Activated T-helper 1 cell treated with anti-CD3 and anti-CD28 coated beads, Interleukin-2, amount 50 U/mL, for 16 hours (primary cell): Measurements from ENCODE around the gene L3MBTL3.

Source experiments
- DNase-seq, 2 donors: peaks; one replicate each; pipeline ENCODE4 v3.0.0-alpha.2; 2020; ENCODE audit warnings: low read depth in 1 of 2, low spot score in 1 of 2

Gene L3MBTL3

DNA sequence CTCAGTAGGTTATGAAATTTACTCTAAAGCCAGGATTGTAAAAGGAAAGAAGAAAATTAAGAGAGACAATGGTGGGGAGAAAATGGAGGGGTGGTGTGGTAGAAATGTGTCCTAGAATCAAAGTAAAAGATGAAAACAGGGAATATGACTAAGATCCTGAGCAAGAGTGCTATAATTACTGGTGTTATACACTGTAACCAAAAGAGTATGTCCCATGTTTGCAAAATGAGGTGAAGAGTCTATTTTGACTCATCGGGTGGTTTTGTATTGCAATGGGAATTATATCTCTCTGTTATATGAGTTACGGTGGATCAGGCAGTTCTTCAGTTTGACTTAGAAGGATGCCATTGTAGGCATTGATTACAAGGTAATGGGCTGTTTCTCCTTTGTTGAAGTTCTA, 8.5 kb downstream of the L3MBTL3 start:
- DNase-seq: no peak

DNA sequence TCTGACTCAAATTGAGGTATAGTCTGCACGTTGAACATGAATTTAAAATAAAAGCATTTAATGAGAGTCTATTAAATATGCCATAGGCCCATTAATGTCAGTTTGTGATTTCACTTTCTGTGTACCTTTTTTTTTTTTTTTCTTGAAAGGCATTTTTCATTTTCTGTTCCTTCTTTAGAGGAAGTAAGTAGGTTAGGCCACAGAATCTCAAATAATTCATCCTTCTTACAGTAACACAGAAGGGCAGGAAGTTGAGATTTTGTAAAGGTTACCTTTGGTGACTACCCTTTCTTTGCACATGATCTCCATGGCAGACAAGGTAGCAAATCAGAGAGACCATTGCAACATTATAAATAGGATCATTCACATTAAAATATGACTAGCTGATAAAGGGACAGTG, 9.6 kb downstream of the L3MBTL3 start:
- no peak for DNase-seq

DNA sequence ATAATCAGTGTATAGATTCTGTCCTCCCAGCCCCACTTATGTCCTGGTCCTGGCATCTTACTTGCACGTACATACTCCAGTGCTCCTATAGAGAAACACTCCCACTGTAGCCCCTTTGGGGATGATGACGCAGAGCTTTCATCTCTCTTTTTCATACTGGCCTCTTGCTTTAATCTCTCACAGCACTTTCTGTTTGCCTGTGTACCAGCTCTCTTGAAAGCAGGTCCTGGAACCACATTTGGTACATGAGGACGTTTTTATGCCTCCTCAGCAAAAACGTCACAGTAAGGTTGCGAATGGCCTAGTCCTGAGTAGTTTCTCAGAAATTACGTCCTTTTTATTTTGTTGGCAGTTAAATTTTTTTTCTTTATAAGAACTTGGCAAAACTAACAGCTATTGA, 10.8 kb downstream of the L3MBTL3 start:
- no peak for DNase-seq

DNA sequence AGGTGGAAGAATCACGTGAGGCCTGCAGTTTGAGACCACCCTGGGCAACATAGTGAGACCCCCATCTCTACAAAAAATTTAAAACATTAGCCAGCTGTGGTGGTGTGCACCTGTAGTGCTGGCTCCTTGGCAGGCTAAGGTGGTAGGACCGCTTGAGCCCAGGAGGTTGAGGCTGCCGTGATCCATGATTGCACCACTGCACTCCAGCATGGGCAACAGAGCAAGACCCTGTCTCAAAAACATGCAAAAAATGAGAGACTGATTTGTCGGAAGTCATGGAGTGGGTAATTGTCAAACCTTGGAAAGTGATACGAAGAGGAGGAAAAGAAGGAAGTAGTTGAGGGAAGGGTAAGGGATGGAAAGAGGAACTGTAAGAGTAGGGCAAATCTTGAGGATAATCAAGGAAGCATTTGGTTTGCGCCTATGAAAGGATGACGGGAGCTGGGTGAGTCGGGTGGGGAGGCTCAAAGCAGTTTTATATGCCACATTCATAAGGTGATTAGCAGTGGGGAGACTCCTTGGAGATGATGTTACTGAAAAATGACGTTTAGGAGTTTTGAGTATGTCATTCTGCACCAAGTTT, 14.5 kb downstream of the L3MBTL3 start:
- no peak for DNase-seq

DNA sequence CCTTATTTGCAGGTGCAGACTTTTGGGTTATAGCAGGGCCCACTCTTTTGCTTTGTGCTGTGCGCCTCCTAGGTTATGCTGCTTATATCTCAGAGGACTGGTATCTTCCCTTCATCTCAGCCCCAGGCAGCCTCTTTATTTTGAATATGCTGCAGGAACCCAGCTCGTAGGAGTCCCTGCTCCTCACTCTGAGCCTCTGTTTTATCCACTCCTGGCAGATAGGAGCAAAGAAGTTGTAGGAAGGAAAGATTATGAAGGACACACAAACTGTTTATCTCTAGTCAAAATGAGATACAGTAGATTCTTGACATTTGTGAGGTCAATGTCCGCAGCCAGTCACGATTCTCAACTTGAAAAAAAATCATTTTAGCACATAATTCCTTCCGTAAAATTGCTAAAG, 15.6 kb downstream of the L3MBTL3 start:
- DNase-seq: no peak

DNA sequence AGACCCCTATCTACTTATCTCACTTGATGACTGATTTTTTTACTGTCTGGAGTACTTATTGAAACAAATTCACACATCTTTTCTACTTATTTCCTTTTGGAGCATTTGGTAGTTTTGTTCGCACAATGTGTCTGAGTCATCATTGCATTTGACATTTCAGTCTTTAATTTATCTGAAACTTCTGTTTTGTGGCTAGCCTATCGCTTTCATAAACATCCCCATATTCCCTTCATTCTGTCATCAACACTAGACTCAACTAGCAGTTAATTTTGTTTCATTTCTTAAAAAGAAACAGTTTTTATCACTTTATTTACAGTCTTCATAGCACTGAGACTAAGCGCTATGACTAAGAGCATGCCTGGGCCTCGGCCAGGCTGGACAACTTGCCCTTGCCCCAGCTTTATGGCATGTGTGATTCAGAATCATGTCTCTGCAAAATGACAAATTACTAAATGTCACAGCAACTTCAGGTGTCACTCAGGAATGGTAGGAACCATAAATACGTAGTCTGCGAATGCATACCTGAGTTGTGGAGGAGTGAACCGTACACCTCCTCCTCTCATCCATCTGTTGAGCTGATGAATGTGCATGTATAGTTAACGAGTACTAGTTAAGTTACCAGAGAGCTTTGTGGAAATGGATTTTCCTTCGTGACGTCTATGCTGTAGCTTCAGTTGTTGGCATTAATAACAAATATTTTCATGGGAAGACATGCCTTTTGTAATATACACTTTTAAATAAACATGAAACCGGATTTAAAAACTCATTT, 16.2 kb downstream of the L3MBTL3 start:
- no peak for DNase-seq

DNA sequence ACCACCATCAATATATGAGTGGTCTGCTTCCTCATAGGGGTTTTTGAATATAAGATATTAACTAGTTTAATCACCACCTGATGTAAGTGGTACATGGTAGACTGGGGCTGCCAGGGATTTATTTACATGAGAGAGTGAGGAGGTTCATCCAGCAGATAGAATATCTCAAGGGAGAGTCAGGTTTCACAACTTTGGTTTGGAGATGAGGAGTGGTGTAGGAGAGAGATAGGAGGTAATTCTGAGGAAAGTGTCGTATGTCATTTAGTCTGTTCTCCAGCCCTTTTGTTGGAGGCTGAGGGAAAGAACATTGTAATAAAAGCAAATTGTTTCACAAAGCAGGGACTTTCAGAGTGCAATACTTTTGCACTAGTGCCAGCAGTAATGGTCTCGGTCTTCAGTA, 16.8 kb downstream of the L3MBTL3 start:
- DNase-seq: no peak

DNA sequence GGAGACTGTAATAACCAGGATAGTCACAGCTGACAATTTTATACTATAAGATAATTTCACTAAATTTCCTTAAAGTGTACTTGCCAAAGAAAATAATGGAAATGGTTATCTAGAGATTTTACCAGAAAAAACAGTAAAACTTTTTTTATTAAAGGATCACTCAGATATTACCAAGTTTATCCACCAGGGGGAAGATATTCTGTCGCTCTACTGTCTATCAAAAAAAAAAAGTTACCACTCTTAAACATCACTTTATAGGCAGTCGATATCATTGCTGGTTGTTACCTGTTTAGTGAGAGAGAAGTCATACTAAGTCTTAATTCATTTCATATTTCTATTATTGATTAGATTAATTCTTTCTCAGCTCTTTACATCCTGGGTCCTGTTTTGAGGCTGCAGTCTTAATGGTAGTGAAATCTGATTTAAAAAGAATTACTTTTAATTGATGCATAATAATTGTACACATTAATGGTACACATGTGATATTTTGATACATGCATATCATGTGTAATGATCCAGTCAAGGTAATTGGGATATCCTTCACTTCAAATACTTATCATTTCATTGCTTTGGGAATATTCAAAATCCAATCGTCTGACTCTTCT, 18.9 kb downstream of the L3MBTL3 start:
- DNase-seq: no peak

DNA sequence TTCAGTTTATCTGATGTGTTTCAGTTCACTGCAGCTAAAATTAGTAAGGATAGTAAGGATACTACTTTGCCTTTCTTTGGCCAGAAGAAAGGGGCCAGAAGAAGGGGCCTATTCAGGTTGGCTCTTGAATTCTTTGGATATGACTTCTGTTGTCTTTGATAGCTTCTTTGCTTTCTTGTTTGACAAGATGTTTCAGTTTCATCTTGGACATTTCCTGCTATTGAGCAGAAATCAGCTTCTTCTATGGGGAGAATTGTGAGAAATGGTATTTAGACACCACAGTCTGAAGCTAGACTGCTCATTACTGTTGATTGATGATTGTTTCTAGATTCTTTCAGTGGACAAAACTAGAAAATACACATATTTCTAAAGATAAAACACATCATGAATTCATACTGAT, 23.2 kb downstream of the L3MBTL3 start:
- DNase-seq: no peak

DNA sequence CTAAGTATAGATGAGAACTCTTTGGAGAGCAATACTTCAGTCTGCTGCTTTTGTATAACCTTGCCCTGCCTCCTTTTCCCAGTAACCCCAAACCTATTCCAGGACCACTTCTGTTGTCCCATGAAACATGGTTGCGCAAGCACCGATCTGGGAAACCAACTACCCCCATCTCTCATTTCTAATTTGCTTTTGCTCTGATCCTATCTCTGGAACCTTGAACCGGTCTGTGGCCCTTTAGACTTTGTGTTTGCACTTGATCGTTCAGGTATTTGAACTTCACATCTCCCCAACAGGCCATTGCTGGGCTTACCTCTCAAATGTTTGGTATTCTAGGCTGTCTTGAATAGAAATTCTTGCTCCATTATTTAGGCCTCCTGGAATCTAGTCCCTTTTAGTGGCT, 25.0 kb downstream of the L3MBTL3 start:
- DNase-seq: no peak

DNA sequence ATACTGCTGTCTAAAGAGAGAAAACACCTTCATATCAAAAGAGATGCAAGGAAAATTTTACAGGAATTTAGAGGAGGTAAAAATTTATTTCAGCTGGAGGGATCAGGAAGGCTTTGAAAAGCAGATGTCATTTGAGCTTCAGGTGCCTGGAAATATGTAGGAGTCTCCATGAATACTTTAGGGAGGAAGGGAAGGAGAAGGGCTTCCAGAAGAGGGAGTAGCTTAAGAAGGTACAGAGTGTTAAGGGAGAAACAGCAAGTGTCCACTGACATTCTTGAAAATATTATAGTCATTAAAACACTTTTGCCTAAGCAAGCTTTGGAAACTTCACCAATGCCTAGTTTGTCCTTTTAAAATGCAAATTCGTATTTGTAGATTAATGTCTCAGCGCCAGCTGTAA, 27.2 kb downstream of the L3MBTL3 start:
- DNase-seq: no peak

DNA sequence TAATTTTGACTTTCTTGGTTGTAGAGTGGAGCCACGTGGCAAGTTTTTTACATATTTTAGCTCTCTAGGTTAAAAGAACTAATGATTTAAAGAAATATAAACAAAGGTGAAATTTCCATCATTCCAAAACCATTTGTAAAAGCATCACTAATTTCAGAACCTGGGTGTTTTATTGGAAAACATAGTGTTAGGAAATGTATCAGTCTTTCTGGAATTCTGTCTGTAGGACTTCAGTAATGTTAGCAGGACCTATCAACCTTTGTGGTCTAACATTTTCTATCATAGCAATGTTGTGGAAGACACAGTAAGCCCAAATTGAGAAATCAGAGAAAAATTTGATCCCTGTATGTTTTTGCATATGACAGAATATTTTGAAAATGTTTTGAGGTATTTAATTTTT, 28.3 kb downstream of the L3MBTL3 start:
- no peak for DNase-seq

DNA sequence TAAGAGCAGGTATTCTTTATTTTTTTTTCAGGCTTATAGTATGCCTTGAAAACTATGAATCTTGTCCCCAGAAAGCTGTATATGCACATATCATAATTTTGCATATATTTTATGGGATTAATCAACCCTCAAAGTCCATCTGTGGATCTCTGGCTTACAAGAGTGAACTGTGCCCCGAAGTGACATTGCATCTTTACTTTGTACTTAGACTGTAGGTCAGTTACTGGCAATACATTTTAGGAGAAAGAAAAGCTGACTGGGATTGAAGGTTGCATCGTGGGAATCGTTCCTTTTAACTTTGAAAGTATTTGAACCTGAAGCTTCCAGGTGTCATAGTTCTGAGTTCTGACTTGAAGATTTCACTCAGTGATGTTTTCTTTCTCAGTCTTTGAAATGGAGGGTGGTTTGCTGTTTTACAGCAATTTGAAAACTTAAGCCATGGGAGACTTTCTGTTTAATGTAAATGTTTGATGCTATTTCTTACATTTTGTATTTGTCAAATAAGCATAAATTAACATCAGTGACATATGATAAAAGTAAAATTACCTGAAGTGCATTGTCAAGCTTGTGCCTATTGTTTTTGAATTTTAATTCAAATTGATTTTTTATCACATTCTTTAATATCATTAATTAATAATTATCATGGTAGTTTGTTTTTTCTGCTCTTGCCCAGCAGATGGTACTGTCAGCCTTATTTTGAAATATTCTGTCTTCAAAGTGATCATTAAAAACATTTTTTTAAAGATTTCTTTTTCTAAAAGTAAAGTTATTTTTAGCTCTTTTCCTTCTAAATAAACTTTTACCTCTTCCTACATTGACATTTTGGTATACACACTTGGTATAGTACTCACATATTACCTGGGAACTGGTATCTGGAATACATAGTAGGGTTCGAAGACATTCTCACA, 29.0 kb downstream of the L3MBTL3 start:
- DNase-seq: no peak

DNA sequence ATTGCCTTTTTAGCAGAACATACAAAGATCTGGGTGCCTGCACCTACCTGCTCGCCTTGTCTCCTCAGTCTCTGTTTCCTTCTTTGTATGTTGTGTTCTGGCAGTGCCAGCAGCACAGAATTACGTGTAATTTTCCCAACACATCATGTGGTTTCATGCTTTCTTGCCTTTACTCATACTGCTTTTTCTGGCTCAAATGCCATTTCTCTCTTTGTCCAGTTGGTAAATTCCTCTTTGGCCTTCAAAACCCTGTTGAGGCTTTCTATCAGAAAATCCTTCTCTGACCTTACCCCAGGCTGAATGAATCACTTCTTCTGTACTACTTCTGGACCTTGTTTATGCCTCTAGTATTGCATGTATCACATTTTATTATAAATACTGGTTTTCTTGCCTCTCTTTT, 31.8 kb downstream of the L3MBTL3 start:
- no peak for DNase-seq

DNA sequence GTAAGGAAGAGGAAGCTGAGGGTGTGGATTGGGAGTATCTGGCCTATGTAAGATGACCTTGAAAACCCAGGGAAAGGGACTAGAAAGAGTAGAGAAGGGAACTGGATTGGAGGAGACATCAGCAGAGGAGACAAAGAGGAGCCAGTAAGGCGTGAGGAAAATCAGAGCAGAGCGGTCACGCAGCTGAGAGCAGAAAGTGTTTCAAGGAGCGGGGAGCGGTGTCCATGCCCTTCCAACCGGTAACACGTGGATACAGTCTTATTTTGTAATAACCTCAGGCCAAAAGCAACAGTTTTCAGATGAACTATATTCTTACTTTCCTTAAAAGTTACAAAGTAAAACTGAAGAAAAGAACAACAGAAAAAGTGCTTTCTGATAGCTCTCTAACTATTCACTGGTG, 36.3 kb downstream of the L3MBTL3 start:
- no peak for DNase-seq

DNA sequence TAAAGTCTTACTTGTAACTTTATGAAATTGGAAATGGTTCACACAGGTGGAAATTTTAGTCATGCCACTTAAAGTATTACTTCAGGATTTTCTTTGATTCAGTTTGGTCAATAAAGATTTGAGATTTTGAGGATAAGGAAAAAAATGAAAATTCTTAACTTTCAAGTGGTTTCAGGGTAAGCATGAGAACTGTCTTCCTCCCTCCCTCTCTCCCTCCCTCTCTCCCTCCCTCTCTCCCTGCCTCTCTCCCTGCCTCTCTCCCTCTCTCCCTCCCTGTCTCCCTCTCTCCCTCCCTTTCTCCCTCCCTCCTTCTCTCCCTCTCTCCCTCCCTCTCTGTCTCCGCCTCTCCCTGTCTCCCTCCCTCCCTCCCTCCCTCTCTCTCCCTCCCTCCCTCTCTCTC, 36.9 kb downstream of the L3MBTL3 start:
- no peak for DNase-seq

DNA sequence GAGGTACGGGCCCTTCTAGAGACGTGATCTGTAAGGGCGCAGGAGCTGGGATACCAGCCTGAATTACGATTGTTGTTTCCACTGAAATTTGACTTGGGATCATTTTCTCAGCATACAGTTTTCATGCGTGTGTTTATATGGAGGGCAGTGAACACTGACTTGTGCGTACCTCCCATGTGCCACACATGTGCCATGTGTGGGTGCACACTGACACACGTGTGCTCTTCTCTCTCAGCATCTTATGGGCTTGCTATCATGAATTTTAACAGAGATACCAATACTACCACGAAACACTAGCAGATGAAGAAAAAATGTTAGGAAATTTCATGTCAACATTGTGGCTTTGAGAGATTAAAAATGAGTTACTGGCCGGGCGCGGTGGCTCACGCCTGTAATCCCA, 39.1 kb downstream of the L3MBTL3 start:
- no peak for DNase-seq

DNA sequence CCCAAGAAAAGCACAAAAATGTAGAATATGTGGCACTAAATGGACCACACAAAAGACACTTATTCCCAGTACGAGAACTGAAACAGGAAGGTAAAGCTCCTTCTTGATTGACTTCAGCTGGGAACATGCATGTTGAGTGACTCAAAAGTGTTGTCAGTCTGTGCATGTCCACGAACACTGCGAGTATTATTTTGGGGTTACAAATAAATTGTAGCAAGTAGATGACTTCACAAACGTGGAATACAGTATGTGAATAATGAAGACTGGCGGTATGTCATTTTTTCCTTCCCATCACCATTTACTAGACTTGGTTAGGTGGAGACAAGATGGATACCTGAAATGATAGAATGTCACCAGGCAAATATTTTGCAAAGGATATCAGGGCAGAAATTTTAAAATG, 45.4 kb downstream of the L3MBTL3 start:
- no peak for DNase-seq

DNA sequence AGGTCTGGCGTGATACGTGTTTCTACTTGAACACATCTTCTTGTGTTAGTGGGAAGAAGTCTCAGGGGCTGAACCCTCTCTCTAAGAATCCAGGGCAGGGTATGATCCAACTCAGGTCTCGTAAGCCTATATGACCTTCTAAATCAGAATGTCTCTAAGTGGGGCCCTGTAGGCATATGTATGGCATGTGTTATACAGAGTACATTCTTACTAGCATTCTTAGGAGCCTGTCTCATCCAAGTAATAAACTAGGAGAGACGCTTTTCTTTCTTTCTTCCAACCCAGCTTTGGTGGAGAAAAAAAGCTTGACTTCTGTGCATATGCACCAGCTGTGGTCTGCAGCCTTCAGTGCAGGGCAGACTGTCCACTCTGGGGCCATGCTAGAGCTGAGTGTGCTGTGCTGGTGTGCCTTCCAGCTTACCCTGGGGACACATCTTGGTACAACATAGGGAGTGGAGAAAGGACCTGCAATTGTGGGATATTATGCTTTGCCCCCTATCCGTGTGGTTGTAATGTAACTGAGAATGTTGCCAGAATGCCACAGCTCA, 47.3 kb downstream of the L3MBTL3 start:
- DNase-seq: no peak

DNA sequence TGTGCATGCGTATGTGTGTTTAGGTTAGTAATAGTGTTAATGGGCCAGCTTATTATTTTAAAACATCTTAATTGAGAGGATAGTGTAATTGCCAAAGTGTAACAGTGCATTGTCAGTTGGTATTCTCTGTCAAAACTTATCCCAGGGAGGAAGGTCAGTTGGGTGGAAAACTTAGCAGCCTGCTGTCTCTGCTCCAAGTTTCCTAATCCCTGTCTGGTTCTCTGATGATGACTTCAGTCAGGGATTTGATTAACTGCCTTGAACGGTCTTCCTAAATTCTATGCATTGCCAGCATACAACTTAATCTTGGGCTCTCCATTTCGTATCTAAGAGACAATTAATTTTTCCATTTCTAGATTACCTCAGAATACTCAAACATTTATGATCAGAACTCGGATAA, 51.1 kb downstream of the L3MBTL3 start:
- DNase-seq: no peak

DNA sequence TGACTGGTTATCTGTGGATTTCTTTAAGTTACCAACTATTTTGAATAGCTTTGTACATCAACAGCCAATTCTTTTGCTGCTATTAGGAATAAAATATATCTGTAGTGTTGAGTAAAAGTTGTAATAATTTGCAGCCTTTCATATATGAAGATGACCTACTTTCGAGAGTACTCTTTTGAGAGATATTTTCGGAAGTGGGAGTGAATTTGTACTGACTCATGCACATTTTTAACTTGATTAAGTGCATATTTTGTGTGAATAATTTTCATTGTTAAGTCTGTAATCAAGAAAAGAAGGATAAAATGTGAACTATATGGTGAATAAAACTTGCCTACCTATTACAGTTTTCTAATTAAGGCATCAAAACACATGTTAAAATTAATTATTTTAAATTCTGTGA, 51.9 kb downstream of the L3MBTL3 start:
- DNase-seq: no peak

DNA sequence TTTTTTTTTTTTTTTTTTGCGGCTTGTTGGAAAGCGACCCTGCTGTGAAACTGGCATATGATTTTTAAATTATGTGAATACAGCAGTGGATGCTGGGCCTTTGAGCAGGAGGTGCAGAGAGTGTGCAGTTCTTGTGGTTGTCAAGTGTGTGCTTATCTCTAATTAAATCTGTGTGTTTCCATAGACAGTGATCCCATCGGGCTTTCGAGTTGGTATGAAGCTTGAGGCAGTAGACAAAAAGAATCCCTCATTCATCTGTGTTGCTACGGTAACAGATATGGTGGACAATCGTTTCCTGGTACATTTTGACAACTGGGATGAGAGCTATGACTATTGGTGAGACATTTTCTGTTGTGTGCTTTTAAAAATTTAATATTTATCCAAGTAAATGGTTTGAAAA, 52.4 kb downstream of the L3MBTL3 start:
- no peak for DNase-seq
